ENCODE data around the gene PKP4. TPM values are rescaled to one million over a fixed set of nuclear protein-coding genes. Genes with fewer than 3 reads are reported as not detected.

The PKP4 gene
- total RNA-seq, 1 donor: 47.4 TPM

DNA sequence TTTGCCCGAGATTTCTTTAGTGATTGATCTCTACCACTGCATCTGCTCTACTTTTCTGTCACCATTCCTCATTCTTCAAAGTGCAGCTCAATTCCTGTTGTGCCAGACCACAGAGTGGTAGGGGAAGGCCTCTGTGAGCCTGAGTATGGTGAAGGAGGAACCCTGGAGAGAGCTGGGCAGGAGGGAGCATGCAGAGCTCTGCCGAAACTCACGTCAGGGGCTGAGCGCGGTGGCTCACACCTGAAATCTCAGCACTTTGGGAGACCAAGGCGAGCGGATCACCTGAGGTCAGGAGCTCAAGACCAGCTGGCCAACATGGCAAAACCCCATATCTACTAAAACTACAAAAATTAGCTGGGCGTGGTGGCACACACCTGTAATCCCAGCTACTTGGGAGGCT, 54.1 kb downstream of the PKP4 start:
- no peaks in the 10 kb centered on the region for H3K27me3 ChIP-seq (ENCODE audit: insufficient read depth, low read length)
- H3K36me3 ChIP-seq (ENCODE audit: insufficient read depth, low read length): no peaks in the 10 kb centered on the region
- H3K27ac ChIP-seq (ENCODE audit: low read depth, low read length): no peak overlapping the region
- no peak for DNase-seq (ENCODE audit: insufficient read length, low spot score, missing footprints)
- H3K9me3 ChIP-seq (ENCODE audit: low read depth, low read length): no peaks in the 10 kb centered on the region
- peaks cover 4% of the 10 kb centered on the region for H3K4me1 ChIP-seq (ENCODE audit: insufficient read depth, low read length)
- TF ChIP-seq CTCF (IDR thresholded peaks at IDR 0.05; ENCODE audit: extremely low read depth, low read depth, low read length): no peak
- H3K79me2 ChIP-seq (ENCODE audit: insufficient read depth, low read length): peaks cover 87% of the 10 kb centered on the region
- no peaks in the 10 kb centered on the region for H4K20me1 ChIP-seq (ENCODE audit: insufficient read depth, low read length)
- H2AFZ ChIP-seq (ENCODE audit: low read length): no peak overlapping the region
- no peak overlapping the region for H3K4me3 ChIP-seq (ENCODE audit: insufficient read depth, low read length)
- no peak overlapping the region for H3K4me2 ChIP-seq (ENCODE audit: insufficient read depth, low read length)

GRCh38 chr2:158511706-158512105, 55.0 kb downstream of the PKP4 start:
- Histone ChIP-seq H3K79me2 (ENCODE audit: insufficient read depth, low read length) (peaks cover 82% of the 10 kb centered on the region), H2AFZ (ENCODE audit: low read length) (no peak overlapping the region), H3K27ac (ENCODE audit: low read depth, low read length) (no peak overlapping the region), H3K4me1 (ENCODE audit: insufficient read depth, low read length) (peaks cover 4% of the 10 kb centered on the region), H4K20me1 (ENCODE audit: insufficient read depth, low read length) (no peaks in the 10 kb centered on the region), H3K4me3 (ENCODE audit: insufficient read depth, low read length) (no peak overlapping the region), H3K4me2 (ENCODE audit: insufficient read depth, low read length) (no peak overlapping the region), H3K9me3 (ENCODE audit: low read depth, low read length) (no peaks in the 10 kb centered on the region), H3K36me3 (ENCODE audit: insufficient read depth, low read length) (no peaks in the 10 kb centered on the region), H3K27me3 (ENCODE audit: insufficient read depth, low read length) (no peaks in the 10 kb centered on the region)
- DNase-seq (ENCODE audit: insufficient read length, low spot score, missing footprints): no peak
- no peak for TF ChIP-seq CTCF (IDR thresholded peaks at IDR 0.05; ENCODE audit: extremely low read depth, low read depth, low read length)

DNA sequence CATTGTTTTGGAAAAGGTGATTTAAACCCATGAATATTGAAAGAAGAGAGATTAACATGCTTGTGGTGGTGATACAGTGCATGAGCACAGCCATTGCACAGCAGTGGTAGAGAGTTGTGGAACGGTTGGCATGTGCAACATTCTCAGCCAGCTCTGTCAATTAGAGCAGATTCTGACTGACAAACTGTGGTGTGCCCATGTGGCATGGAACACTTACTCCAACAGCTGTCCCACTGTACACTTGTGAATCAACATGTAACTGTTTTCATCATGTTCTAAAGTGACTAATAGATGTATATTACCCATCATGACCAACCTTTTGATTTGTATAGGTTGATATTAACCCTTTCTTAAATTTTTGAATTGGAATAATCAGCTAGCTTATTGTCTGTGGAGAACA, 55.6 kb downstream of the PKP4 start:
- Histone ChIP-seq H3K36me3 (ENCODE audit: insufficient read depth, low read length) (no peaks in the 10 kb centered on the region), H3K4me2 (ENCODE audit: insufficient read depth, low read length) (no peak overlapping the region), H3K9me3 (ENCODE audit: low read depth, low read length) (no peaks in the 10 kb centered on the region), H4K20me1 (ENCODE audit: insufficient read depth, low read length) (no peaks in the 10 kb centered on the region), H3K79me2 (ENCODE audit: insufficient read depth, low read length) (peaks cover 78% of the 10 kb centered on the region), H2AFZ (ENCODE audit: low read length) (no peak overlapping the region), H3K27me3 (ENCODE audit: insufficient read depth, low read length) (no peaks in the 10 kb centered on the region), H3K4me3 (ENCODE audit: insufficient read depth, low read length) (no peak overlapping the region), H3K4me1 (ENCODE audit: insufficient read depth, low read length) (peaks cover 4% of the 10 kb centered on the region), H3K27ac (ENCODE audit: low read depth, low read length) (no peak overlapping the region)
- TF ChIP-seq CTCF (IDR thresholded peaks at IDR 0.05; ENCODE audit: extremely low read depth, low read depth, low read length): no peak
- no peak for DNase-seq (ENCODE audit: insufficient read length, low spot score, missing footprints)

DNA sequence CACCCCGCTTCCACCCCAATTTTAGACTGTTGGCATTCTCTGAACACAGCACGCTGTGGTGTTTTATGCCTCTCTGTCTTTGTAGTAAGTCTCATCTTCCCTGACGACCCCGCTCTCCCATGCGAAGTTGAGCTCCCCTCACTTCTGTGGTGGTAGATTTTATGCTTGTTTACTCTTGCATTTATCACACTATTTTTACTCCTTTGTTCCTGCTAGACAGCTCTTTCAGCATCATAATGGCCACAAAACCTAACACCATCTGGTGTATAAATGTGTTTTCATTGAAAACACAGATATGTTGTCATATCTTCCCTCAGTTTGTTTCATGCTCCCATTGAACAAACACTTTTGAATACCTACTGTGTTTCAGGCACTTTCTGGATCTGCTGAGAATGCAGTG, 57.1 kb downstream of the PKP4 start:
- Histone ChIP-seq H2AFZ (ENCODE audit: low read length) (no peak overlapping the region), H3K36me3 (ENCODE audit: insufficient read depth, low read length) (no peaks in the 10 kb centered on the region), H3K79me2 (ENCODE audit: insufficient read depth, low read length) (peaks cover 80% of the 10 kb centered on the region), H3K4me1 (ENCODE audit: insufficient read depth, low read length) (peaks cover 11% of the 10 kb centered on the region), H3K9me3 (ENCODE audit: low read depth, low read length) (no peaks in the 10 kb centered on the region), H4K20me1 (ENCODE audit: insufficient read depth, low read length) (no peaks in the 10 kb centered on the region), H3K27ac (ENCODE audit: low read depth, low read length) (no peak overlapping the region), H3K4me2 (ENCODE audit: insufficient read depth, low read length) (no peak overlapping the region), H3K4me3 (ENCODE audit: insufficient read depth, low read length) (no peak overlapping the region), H3K27me3 (ENCODE audit: insufficient read depth, low read length) (no peaks in the 10 kb centered on the region)
- TF ChIP-seq CTCF (IDR thresholded peaks at IDR 0.05; ENCODE audit: extremely low read depth, low read depth, low read length): no peak
- DNase-seq (ENCODE audit: insufficient read length, low spot score, missing footprints): no peak

Data from osteoblast (primary cell).